ENCODE data around the gene AP2A1.

The AP2A1 gene

DNA sequence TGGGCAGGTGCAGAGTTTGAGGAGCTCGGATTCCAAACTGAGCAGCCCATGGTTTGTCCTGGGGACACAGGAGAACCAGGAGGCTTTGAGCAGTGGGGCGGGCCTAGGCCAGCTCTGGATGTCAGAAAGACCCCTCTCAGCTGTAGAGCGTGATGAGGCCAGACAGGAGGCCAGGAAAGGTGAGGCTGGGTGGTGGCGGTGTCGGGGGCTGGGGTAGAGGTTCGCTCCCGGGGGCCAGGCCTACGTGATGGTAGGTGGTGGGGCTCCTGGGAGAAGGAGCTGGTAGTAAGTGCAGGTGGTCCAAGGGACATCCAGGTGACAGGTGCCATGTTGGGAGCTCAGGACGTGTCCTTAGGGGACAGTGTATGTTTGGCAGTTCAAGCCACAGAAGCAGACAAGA, 70.6 kb downstream of the AP2A1 start:
- Histone ChIP-seq H3K9ac (ENCODE audit: low read length) (no peak overlapping the region), H3K27me3 (ENCODE audit: low read depth, low read length) (no peaks in the 10 kb centered on the region), H3K79me2 (ENCODE audit: low read length) (no peaks in the 10 kb centered on the region), H3K9me3 (ENCODE audit: insufficient read depth, low read length) (no peaks in the 10 kb centered on the region), H3K4me2 (ENCODE audit: low read length) (no peak overlapping the region), H3K27ac (ENCODE audit: low read length) (no peak overlapping the region), H4K20me1 (ENCODE audit: insufficient read depth, low read length) (peaks cover 4% of the 10 kb centered on the region; the same call in 1 of the 2 replicates), H3K4me3 (ENCODE audit: low read length) (no peak overlapping the region), H2AFZ (ENCODE audit: low read depth, low read length) (no peak overlapping the region), H3K4me1 (ENCODE audit: low read length) (no peaks in the 10 kb centered on the region), H3K36me3 (replicated peaks; ENCODE audit: low read depth, low read length) (peaks cover 68% of the 10 kb centered on the region)
- TF ChIP-seq, protein P1, sequence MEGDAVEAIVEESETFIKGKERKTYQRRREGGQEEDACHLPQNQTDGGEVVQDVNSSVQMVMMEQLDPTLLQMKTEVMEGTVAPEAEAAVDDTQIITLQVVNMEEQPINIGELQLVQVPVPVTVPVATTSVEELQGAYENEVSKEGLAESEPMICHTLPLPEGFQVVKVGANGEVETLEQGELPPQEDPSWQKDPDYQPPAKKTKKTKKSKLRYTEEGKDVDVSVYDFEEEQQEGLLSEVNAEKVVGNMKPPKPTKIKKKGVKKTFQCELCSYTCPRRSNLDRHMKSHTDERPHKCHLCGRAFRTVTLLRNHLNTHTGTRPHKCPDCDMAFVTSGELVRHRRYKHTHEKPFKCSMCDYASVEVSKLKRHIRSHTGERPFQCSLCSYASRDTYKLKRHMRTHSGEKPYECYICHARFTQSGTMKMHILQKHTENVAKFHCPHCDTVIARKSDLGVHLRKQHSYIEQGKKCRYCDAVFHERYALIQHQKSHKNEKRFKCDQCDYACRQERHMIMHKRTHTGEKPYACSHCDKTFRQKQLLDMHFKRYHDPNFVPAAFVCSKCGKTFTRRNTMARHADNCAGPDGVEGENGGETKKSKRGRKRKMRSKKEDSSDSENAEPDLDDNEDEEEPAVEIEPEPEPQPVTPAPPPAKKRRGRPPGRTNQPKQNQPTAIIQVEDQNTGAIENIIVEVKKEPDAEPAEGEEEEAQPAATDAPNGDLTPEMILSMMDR (IDR thresholded peaks at IDR 0.05; ENCODE audit: low read depth, low read length), result no peak
- TF ChIP-seq EZH2phosphoT487 (IDR thresholded peaks at IDR 0.05; ENCODE audit: low read depth), result no peak

DNA sequence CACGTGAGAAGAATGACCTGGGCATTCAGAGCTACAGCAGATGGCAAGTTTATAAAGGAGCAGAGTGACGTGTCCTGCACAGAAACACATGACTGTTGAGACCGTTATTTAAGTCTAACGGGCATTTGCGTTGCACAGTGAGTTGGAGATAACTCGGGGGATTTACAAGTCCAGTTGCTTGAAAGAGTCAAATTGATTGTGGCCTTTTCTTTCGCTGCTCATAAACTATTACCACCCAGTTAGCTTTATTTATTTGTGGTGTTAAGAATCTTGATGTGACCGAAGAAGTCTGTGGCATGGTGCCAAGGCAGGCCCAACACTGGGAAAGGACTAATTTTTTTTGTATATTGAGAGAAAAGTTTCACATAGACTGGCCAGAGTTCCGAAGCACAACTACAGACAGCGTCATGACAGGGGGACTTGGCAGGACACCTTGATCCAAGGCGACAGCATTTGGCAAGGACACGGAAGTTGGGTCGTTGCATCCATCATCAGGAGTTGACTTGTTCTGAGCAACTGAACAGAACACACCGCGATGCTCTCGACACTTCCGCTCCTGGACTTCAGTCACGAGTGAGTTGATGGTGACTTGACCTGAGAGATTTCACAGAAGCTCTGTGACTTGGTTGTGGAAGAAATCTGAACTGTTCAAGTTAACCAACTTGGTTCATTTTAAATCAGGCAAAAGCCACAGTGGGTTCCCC, 72.2 kb downstream of the AP2A1 start:
- Histone ChIP-seq H3K4me3 (ENCODE audit: low read length) (no peak overlapping the region), H4K20me1 (ENCODE audit: insufficient read depth, low read length) (peaks cover 4% of the 10 kb centered on the region; the same call in 1 of the 2 replicates), H3K9ac (ENCODE audit: low read length) (no peak overlapping the region), H2AFZ (ENCODE audit: low read depth, low read length) (no peak overlapping the region), H3K9me3 (ENCODE audit: insufficient read depth, low read length) (no peaks in the 10 kb centered on the region), H3K4me2 (ENCODE audit: low read length) (no peak overlapping the region), H3K27me3 (ENCODE audit: low read depth, low read length) (no peaks in the 10 kb centered on the region), H3K36me3 (replicated peaks; ENCODE audit: low read depth, low read length) (peaks cover 58% of the 10 kb centered on the region), H3K4me1 (ENCODE audit: low read length) (no peaks in the 10 kb centered on the region), H3K27ac (ENCODE audit: low read length) (no peak overlapping the region), H3K79me2 (ENCODE audit: low read length) (no peaks in the 10 kb centered on the region)
- TF ChIP-seq, protein P1 (IDR thresholded peaks at IDR 0.05; ENCODE audit: low read depth, low read length), result no peak
- no peak for TF ChIP-seq EZH2phosphoT487 (IDR thresholded peaks at IDR 0.05; ENCODE audit: low read depth)

DNA sequence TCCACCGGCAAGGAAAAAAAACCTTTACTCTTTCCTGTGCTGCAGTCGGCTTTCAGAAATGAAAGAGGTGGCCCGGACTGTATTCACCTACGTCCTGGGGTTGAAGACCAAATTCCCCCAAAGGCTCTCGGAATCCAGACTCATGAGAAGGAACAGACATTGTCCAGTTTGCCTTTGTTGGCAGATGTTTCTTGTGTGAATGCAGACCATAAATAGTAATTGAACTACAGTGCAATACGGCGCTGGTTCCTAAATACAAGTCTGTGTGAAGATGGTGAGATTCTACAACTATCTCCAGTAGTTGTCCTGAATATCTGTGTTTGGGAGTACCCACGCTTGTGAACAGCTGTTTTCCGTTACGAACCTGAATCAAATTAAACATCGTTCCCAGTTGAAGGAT, 72.9 kb downstream of the AP2A1 start:
- H3K79me2 ChIP-seq (ENCODE audit: low read length), result no peaks in the 10 kb centered on the region
- H3K27ac ChIP-seq (ENCODE audit: low read length), result no peak overlapping the region
- H2AFZ ChIP-seq (ENCODE audit: low read depth, low read length), result no peak overlapping the region
- TF ChIP-seq, protein P1 (IDR thresholded peaks at IDR 0.05; ENCODE audit: low read depth, low read length), result no peak
- TF ChIP-seq EZH2phosphoT487 (IDR thresholded peaks at IDR 0.05; ENCODE audit: low read depth), result no peak
- no peaks in the 10 kb centered on the region for H3K9me3 ChIP-seq (ENCODE audit: insufficient read depth, low read length)
- H3K9ac ChIP-seq (ENCODE audit: low read length), result no peak overlapping the region
- peaks cover 4% of the 10 kb centered on the region; the same call in 1 of the 2 replicates for H4K20me1 ChIP-seq (ENCODE audit: insufficient read depth, low read length)
- H3K27me3 ChIP-seq (ENCODE audit: low read depth, low read length), result no peaks in the 10 kb centered on the region
- H3K36me3 ChIP-seq (replicated peaks; ENCODE audit: low read depth, low read length), result peaks cover 53% of the 10 kb centered on the region
- H3K4me3 ChIP-seq (ENCODE audit: low read length), result no peak overlapping the region
- no peak overlapping the region for H3K4me2 ChIP-seq (ENCODE audit: low read length)
- peaks cover under 1% of the 10 kb centered on the region; the same call in 1 of the 2 replicates for H3K4me1 ChIP-seq (ENCODE audit: low read length)

DNA sequence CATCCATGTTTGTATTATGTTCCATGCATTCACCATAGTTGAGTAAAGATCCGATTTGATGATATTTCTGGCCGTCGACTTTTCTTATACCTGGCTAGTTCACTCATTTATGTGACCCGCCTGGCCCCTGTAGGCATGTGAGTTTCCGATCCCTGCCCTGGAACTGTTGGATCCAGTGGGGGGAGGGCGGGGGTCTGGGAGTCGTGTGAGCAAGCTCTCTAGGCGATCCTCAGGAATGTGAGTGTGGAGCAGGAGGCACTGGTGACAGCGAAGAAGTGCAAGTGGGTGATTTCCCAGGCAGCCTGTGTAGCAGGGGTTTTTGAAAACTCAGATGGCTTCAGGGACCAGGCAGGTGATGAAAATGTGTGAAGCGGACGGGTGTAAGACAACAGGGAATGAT, 73.5 kb downstream of the AP2A1 start:
- H3K27ac ChIP-seq (ENCODE audit: low read length), result no peak overlapping the region
- no peaks in the 10 kb centered on the region for H3K27me3 ChIP-seq (ENCODE audit: low read depth, low read length)
- no peaks in the 10 kb centered on the region for H3K79me2 ChIP-seq (ENCODE audit: low read length)
- H3K9me3 ChIP-seq (ENCODE audit: insufficient read depth, low read length), result no peaks in the 10 kb centered on the region
- H2AFZ ChIP-seq (ENCODE audit: low read depth, low read length), result no peak overlapping the region
- peaks cover 4% of the 10 kb centered on the region; the same call in 1 of the 2 replicates for H4K20me1 ChIP-seq (ENCODE audit: insufficient read depth, low read length)
- H3K4me3 ChIP-seq (ENCODE audit: low read length), result no peak overlapping the region
- TF ChIP-seq, protein P1 (IDR thresholded peaks at IDR 0.05; ENCODE audit: low read depth, low read length), result no peak
- no peak for TF ChIP-seq EZH2phosphoT487 (IDR thresholded peaks at IDR 0.05; ENCODE audit: low read depth)
- H3K4me1 ChIP-seq (ENCODE audit: low read length), result peaks cover 3% of the 10 kb centered on the region; the same call in 1 of the 2 replicates
- no peak overlapping the region for H3K4me2 ChIP-seq (ENCODE audit: low read length)
- no peak overlapping the region for H3K9ac ChIP-seq (ENCODE audit: low read length)
- H3K36me3 ChIP-seq (replicated peaks; ENCODE audit: low read depth, low read length), result peaks cover 50% of the 10 kb centered on the region
